Activated naive CD4-positive, alpha-beta T cell treated with anti-CD3 and anti-CD28 coated beads, Interleukin-2, amount 50 U/mL, for 24 hours (primary cell): Measurements from ENCODE around the gene XYLT2.
"Not testable (repeated sequence)": the region's sequence is repeated elsewhere in the genome, so short reads cannot be mapped to it uniquely, and the experiment has no call there.

ENCODE experiments used
- H3K27ac Mint-ChIP-seq: one replicate; pipeline ENCODE4 v1.8.0; 2021; ENCODE audit warnings: mild to moderate bottlenecking, mixed read lengths
- H3K27me3 Mint-ChIP-seq: one replicate; pipeline ENCODE4 v1.8.0; 2021; ENCODE audit warnings: mixed read lengths
- H3K36me3 Mint-ChIP-seq: one replicate; pipeline ENCODE4 v1.8.0; 2021; ENCODE audit warnings: mixed read lengths
- H3K4me1 Mint-ChIP-seq: one replicate; pipeline ENCODE4 v1.8.0; 2021; ENCODE audit warnings: mixed read lengths
- H3K4me3 Mint-ChIP-seq: one replicate; pipeline ENCODE4 v1.8.0; 2021; ENCODE audit warnings: mild to moderate bottlenecking, mixed read lengths
- H3K9me3 Mint-ChIP-seq: one replicate; pipeline ENCODE4 v1.8.0; 2021; ENCODE audit warnings: mixed read lengths

The XYLT2 gene

DNA sequence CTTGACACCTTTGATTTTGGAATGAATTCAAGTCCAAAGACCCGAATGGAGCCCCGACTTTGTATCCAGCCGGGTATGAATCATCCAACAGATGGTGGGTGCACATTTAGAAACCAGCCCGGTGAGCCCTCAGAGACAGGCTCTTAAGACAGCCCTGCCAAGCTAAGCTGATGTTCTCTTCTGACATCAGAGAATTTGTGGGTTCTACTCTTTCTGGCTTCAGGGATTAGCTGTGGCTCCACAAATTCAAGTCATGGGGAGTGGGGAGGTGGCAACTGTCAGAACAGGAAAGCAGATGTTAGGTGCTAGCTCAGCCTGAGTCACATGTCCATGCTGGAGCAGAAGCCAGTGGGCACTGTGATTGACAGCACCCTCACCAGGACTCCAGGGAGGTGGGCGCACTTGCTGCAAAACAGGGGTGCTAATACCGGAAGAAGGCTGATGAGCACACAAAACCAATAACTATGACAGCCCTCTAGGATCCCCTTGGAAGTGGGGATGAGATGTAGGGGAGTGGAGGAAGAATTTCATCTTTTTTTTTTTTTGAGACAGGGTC lies 31.4 kb upstream of the XYLT2 start:
- no peaks in the 10 kb centered on the region for H3K9me3 Mint-ChIP-seq
- H3K36me3 Mint-ChIP-seq: no peaks in the 10 kb centered on the region
- peaks cover 4% of the 10 kb centered on the region for H3K27me3 Mint-ChIP-seq
- no peak overlapping the region for H3K27ac Mint-ChIP-seq
- no peak overlapping the region for H3K4me3 Mint-ChIP-seq
- H3K4me1 Mint-ChIP-seq: no peaks in the 10 kb centered on the region

GRCh38 chr17:50316016-50316587 lies 29.8 kb upstream of the XYLT2 start:
- H3K27ac Mint-ChIP-seq: no peak overlapping the region

DNA sequence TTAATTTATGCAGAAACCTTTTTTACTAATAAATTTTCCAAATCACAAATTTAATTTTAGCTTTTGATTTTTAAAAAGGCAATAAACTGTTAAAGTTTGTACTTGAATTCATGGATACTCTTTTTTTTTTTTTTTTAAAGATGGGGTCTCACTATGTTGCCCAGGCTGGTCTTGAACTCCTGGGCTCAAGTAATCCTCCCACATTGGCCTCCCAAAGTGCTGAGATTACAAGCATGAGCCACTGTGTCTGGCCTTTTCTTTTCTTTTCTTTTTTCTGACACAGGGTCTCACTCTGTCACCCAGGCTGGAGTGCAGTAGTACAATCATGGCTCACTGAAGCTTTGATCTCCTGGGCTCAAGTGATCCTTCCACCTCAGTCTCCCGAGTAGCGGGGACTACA lies 29.3 kb upstream of the XYLT2 start:
- H3K27ac Mint-ChIP-seq, H3K36me3 Mint-ChIP-seq, H3K9me3 Mint-ChIP-seq, H3K4me3 Mint-ChIP-seq, H3K4me1 Mint-ChIP-seq, H3K27me3 Mint-ChIP-seq: not testable (repeated sequence)

More at GRCh38 chr17:50316016-50316587, 29.8 kb upstream of the XYLT2 start:
- Mint-ChIP-seq H3K36me3 (no peaks in the 10 kb centered on the region), H3K27me3 (peaks cover 4% of the 10 kb centered on the region), H3K9me3 (no peaks in the 10 kb centered on the region), H3K4me1 (no peaks in the 10 kb centered on the region), H3K4me3 (no peak overlapping the region)

DNA sequence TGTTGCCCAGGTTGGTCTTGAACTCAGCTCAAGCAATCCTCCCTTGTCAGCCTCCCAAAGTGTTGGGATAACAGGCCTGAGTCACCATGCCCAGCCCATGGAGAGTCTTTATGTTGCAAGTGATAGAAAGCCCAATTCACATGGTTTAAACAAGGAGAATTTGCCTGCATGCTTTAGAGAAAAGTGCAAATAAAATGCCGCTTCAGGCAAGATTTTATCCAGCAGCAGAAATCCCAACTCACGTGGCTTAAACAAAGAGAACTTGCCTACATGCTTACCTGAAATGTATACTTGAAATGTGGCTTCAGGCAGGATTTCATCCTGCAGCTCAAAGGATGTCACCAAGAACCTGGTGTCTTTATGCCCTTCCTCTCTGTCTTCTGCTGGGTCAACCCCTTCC lies 28.8 kb upstream of the XYLT2 start:
- H3K9me3 Mint-ChIP-seq: no peaks in the 10 kb centered on the region
- H3K4me3 Mint-ChIP-seq: no peak overlapping the region
- H3K4me1 Mint-ChIP-seq: no peaks in the 10 kb centered on the region
- H3K36me3 Mint-ChIP-seq: no peaks in the 10 kb centered on the region
- peaks cover 4% of the 10 kb centered on the region for H3K27me3 Mint-ChIP-seq
- no peak overlapping the region for H3K27ac Mint-ChIP-seq

- Mint-ChIP-seq H3K9me3 (no peaks in the 10 kb centered on the region), H3K27ac (no peak overlapping the region), H3K27me3 (no peaks in the 10 kb centered on the region), H3K4me1 (no peaks in the 10 kb centered on the region), H3K36me3 (no peaks in the 10 kb centered on the region), H3K4me3 (no peak overlapping the region)
Observed at GRCh38 chr17:50318501-50319285, 27.2 kb upstream of the XYLT2 start.

GRCh38 chr17:50319306-50320004 lies 26.5 kb upstream of the XYLT2 start:
- no peaks in the 10 kb centered on the region for H3K9me3 Mint-ChIP-seq
- H3K27me3 Mint-ChIP-seq: no peaks in the 10 kb centered on the region
- H3K4me1 Mint-ChIP-seq: no peaks in the 10 kb centered on the region
- H3K27ac Mint-ChIP-seq: no peak overlapping the region
- no peak overlapping the region for H3K4me3 Mint-ChIP-seq
- H3K36me3 Mint-ChIP-seq: no peaks in the 10 kb centered on the region

- H3K27ac Mint-ChIP-seq: no peak overlapping the region
- no peaks in the 10 kb centered on the region for H3K27me3 Mint-ChIP-seq
- H3K36me3 Mint-ChIP-seq: no peaks in the 10 kb centered on the region
- H3K4me3 Mint-ChIP-seq: no peak overlapping the region
- H3K9me3 Mint-ChIP-seq: no peaks in the 10 kb centered on the region
- no peaks in the 10 kb centered on the region for H3K4me1 Mint-ChIP-seq
Observed at GRCh38 chr17:50322271-50322670, 23.7 kb upstream of the XYLT2 start.

GRCh38 chr17:50323060-50323459 lies 22.9 kb upstream of the XYLT2 start:
- Mint-ChIP-seq H3K27me3 (no peaks in the 10 kb centered on the region), H3K27ac (no peak overlapping the region), H3K9me3 (no peaks in the 10 kb centered on the region), H3K4me3 (no peak overlapping the region), H3K36me3 (no peaks in the 10 kb centered on the region), H3K4me1 (no peaks in the 10 kb centered on the region)

GRCh38 chr17:50325906-50326305 lies 20.0 kb upstream of the XYLT2 start:
- no peaks in the 10 kb centered on the region for H3K4me1 Mint-ChIP-seq
- H3K27ac Mint-ChIP-seq: no peak overlapping the region
- H3K27me3 Mint-ChIP-seq: no peaks in the 10 kb centered on the region
- no peak overlapping the region for H3K4me3 Mint-ChIP-seq
- H3K36me3 Mint-ChIP-seq: no peaks in the 10 kb centered on the region
- no peaks in the 10 kb centered on the region for H3K9me3 Mint-ChIP-seq

- Mint-ChIP-seq H3K9me3 (no peaks in the 10 kb centered on the region), H3K27me3 (no peaks in the 10 kb centered on the region), H3K27ac (no peak overlapping the region), H3K4me1 (no peaks in the 10 kb centered on the region), H3K36me3 (no peaks in the 10 kb centered on the region), H3K4me3 (no peak overlapping the region)
Observed at GRCh38 chr17:50326831-50327364, 19.0 kb upstream of the XYLT2 start.

- H3K27me3 Mint-ChIP-seq: no peaks in the 10 kb centered on the region
- no peaks in the 10 kb centered on the region for H3K36me3 Mint-ChIP-seq
- no peaks in the 10 kb centered on the region for H3K9me3 Mint-ChIP-seq
- no peak overlapping the region for H3K27ac Mint-ChIP-seq
- H3K4me3 Mint-ChIP-seq: no peak overlapping the region
- peaks cover 3% of the 10 kb centered on the region for H3K4me1 Mint-ChIP-seq
Observed at GRCh38 chr17:50328363-50329325, 17.3 kb upstream of the XYLT2 start.

DNA sequence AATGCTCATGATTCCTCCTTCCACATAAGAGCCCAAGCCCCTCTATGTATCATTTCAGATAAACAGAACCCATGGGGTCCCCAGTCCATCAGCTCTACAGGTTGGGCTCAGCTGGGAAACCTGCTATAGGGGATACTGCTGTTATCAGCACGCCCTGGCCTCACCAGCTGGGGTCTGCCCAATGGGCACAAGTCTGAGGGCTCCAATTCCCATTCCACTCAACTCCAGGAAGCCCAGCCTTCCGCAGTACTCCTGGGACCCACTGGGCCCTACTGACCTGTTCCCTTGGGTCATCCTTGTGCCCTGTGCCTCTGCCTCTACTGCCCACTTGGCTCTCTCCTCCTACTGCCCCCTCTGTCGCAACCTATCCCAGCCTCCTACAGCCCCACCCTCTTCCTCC lies 16.2 kb upstream of the XYLT2 start:
- H3K36me3 Mint-ChIP-seq: no peaks in the 10 kb centered on the region
- no peak overlapping the region for H3K27ac Mint-ChIP-seq
- H3K4me1 Mint-ChIP-seq: peaks cover 10% of the 10 kb centered on the region
- H3K9me3 Mint-ChIP-seq: no peaks in the 10 kb centered on the region
- H3K4me3 Mint-ChIP-seq: no peak overlapping the region
- H3K27me3 Mint-ChIP-seq: no peaks in the 10 kb centered on the region

DNA sequence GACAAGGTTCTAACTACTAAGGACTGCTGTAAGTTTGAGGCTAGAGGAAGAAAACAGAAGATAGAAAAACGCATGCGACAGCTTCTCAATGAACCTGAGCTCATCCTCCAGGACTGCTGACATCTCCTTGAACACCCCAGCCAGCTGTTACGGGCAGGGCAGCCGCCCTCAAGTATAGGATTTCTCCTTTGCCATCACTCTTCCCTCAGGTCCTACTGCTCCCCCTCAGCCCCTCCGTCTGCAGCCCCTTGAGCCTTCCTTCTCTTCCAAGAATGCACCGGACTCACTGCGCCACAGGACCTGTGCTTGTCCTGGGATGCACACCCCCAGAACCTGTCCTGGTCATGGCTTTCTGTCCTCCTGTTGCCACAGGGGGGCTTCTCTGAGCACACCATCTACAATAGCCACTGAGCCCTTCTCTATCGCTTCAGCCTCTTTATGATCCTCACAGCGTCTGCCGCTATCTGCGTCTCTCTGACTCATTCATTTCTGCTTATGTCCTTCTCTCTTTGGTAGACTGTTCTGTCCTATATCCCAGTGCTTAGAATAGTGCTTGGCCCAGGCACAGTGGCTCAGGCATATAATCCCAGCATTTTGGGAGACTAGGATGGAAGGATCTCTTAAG lies 15.7 kb upstream of the XYLT2 start:
- no peak overlapping the region for H3K4me3 Mint-ChIP-seq
- H3K27ac Mint-ChIP-seq: no peak overlapping the region
- H3K36me3 Mint-ChIP-seq: no peaks in the 10 kb centered on the region
- no peaks in the 10 kb centered on the region for H3K9me3 Mint-ChIP-seq
- no peaks in the 10 kb centered on the region for H3K27me3 Mint-ChIP-seq
- peaks cover 10% of the 10 kb centered on the region for H3K4me1 Mint-ChIP-seq

DNA sequence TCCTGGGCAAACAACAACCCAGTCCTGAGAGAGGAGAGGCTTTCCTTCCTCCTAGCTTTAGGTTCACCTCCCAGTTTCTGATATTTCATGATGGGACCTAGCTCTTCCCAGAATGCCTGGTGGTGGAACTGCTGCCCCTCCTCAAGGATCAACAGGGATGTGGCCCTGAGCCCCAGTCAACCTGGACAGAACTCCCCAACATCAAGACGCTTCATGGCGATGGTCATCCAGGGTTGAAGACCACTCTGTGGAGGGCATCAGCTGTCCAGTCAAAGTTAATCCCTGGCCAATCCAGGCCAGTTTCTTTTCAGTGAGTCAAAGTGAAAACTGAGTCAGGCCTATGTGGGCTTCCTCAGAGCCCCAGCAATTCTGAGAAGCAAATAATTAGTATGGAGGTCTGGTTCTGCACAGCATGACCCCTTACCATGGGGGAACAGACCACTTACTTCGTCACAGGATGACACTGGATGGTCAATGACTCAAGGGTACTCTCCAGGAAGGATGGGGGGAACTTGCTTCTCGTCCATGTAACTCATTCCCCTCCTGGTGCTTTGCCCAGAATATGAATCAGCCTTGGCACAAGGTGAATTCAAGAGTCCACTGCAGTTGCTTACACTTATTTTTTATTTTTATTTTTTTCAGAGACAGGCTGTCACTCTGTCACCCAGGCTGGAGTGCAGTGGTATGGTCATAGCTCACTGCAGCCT lies 14.7 kb upstream of the XYLT2 start:
- Mint-ChIP-seq H3K27ac (no peak overlapping the region), H3K27me3 (no peaks in the 10 kb centered on the region), H3K36me3 (no peaks in the 10 kb centered on the region), H3K4me3 (no peak overlapping the region), H3K4me1 (peaks cover 10% of the 10 kb centered on the region), H3K9me3 (no peaks in the 10 kb centered on the region)
